ENCODE results near the gene FUT1.
A peak's percentile ranks its signal among the peaks of the same experiment; 100 is the strongest.
"Not testable (repeated sequence)": the region's sequence is repeated elsewhere in the genome, so short reads cannot be mapped to it uniquely, and the experiment has no call there.

The FUT1 gene

GRCh38 chr19:48740164-48740972 is 12.1 kb downstream of the FUT1 start, which contains the start of gene RASIP1:
TSS of gene RASIP1 (minus strand) at chr19:48740610. CDS start at chr19:48740282, 328 bp downstream.
- no peak for DNase-seq

GRCh38 chr19:48739404-48740163 is 12.9 kb downstream of the FUT1 start:
- DNase-seq, result no peak

GRCh38 chr19:48738557-48739403 is 13.7 kb downstream of the FUT1 start:
- DNase-seq, result peak; percentile 98

- no peak for DNase-seq
Measured at GRCh38 chr19:48737360-48737998, 15.0 kb downstream of the FUT1 start.

DNA sequence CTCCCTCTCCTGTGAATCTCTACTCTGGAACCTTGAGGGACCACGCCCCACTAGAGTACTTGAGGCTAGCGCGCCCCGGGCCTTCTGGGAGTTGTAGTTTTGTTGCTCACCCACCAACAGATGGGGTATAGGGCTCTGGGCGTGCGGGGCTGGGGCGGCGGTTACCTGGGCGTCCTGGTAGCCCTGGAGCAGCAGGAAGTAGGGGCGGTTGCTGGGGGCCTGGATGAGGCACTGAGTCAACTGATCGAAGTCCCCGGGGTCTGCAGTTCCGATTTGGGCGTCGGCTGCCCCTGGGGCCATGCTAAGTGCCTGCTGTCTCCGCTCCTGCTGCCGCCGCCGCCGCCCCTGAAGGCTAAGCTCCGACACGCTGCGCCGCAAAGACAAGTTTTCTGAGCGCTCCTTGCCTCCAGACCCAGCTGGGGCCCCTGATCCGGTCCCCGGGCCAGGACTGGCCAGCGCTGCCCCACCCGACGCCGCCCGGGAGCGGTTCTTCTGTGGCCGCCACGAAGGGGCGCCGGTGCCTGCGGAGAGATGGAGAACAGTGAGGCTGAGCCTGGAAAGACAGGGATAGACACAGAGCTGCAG is 17.3 kb downstream of the FUT1 start:
- DNase-seq, result no peak

DNA sequence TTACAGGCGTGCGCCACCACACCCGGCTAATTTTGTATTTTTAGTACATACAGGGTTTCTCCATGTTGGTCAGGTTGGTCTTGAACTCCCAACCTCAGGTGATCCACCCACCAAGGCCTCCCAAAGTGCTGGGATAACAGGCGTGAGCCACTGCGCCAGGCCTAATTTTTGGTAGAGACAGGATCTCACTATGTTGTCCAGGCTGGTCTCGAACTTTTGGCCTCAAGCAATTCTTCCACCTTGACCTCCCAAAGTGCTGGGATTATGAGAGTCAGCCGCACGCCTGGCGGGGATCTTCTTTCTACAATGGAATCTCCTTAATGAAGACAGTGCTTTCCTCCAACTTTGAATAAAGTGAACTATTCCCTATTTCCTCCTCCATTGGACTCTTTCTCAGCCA is 17.8 kb downstream of the FUT1 start:
- DNase-seq, result no peak

- no peak for DNase-seq
Measured at GRCh38 chr19:48731452-48731851, 21.0 kb downstream of the FUT1 start.

DNA sequence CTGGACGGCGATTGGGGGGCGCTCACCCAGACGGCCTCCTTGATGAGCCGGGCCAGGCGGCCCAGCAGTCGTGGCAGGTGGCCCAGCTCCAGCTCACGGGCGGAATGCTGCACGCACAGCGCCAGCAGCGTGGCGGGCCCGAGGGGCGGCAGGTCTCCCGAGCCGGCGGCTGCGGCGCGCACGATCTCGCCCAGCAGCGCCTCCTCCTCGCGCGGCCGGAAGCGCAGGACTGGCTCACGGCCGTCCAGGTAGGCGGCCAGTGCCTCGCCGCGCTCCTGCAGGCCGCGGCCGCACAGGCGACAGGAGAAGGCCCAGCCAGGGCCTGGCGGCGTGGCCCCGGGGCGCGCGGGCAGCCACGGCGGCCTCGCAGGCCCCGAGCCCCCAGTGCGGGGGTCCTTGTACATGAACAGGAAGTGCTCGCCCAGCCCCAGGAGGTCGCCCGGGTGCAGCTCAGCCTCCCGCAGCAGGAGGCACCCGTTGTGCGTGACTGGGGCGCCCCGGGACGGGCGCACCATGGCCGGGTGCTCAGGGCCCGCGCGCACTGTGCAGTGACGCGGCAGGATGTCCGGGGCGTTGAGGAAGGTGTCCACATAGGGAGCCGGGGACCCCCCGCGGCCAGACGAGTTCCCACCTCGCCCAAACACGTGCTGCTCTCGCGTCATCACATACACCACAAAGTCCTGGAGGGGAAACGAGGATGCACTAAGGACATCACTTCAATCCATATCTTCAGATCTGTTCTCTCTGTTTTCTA is 23.4 kb downstream of the FUT1 start:
- DNase-seq, result no peak

GRCh38 chr19:48726556-48726955 is 25.9 kb downstream of the FUT1 start:
- no peak for DNase-seq

- peak; percentile 89 for DNase-seq
Measured at GRCh38 chr19:48724796-48725753, 27.4 kb downstream of the FUT1 start.

DNA sequence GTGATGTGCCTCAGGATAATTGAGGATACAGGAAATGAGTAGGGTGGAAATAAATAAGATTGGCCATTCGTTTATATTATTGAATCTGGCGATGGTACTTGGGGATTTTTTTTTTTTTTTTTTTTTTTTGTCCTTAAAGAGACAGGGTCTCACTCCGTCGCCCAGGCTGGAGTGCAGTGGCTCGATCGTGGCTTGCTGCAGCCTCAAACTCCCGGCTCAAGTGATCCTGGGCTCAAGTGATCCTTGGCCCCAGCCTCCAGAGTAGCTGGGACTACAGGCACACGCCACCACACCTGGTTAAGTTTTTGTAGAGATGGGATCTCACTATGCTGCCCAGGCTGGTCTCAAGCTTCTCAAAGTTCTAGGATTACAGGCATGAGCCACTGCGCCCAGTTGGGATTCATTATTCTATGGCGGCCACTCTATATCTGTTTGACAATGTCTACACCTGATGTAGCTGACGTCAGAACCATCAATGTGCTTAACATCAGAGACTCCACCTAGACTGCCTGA is 30.2 kb downstream of the FUT1 start:
- DNase-seq, result no peak

- peak; percentile 98 for DNase-seq
Measured at GRCh38 chr19:48720613-48721296, 31.7 kb downstream of the FUT1 start.

GRCh38 chr19:48720251-48720612 is 32.2 kb downstream of the FUT1 start:
- DNase-seq, result no peak

DNA sequence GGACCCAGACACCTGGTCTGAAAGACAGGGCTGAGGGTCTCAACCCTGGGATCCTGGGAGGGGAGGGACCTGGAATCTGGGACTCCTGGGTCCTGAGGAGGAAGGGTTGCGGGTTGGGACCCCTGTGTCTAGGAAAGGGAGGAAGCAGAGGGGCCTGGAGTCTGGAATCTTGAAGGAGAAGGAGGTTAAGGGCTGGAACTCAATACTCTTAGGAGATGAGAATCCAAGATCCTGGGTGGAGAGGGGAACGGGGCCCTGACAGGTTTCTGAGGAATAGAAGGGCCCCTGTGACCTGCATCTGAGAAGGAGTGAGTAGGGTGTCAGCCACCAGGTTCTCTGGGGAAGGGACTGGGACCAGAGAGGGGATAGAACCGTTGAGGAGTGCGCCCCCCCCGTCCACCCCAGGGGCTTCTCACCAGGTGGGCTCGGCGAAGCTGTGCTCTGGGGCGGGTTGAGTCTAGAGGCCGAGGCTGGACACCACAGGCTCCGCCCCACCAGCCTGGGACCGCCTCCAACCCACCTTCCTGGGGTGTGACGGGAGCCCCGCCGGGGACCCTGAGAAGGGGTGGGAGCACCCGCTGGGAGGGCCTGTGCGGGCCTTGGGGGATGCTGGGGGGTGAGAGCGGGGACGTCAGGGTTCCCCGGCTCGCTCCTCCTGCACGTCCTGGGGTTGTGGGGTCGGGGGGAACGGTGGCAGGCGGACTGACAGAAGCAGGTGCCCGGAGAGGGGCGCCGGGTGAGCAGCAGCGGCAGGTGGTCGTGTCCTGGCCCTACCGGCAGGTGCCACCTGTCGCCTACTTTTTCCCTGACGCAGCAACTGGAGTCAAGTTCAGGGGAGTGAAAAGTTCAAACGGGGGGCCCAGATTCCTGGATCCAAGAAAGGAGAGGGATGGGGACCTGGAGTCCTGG is 32.9 kb downstream of the FUT1 start, which contains the start of gene MAMSTR:
MAMSTR (minus strand) TSS at position 463 of the 909 bp plus-strand sequence. CDS start 694 bp downstream, outside the sequence.
- peak; percentile 78 for DNase-seq

DNA sequence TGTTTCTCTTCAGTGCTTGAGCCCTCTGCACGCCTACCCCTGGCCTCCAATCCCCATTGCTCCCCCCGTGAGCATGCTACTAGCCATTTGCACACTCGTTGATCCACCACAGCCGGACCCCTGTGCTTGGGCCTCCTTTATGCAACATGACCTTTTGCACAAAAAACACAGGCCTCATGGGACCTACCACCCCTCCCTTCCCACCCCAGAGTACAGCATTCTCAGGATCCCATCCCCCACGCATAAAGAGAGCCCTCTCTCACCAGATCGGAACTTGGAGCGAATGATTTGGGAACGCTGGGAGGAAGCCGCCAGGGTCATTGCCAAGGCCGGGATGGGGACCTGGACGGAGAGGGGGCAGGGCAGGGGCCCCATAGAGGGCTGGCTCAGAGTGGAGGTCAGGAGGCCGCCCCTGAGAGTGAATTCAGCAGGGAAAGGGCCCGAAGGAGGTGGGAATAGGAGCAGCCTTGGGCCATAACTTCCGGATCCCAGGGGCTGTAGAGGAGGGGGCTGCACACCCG is 33.7 kb downstream of the FUT1 start:
- no peak for DNase-seq

- DNase-seq, result not testable (repeated sequence)
Measured at GRCh38 chr19:48718106-48718505, 34.3 kb downstream of the FUT1 start.

GRCh38 chr19:48716562-48717291 is 35.7 kb downstream of the FUT1 start:
- peak; percentile 91 for DNase-seq

Data from right forelimb (tissue), 1 donor.